GM23338 (cell line): ENCODE data around the gene ZNF444. TPM values are rescaled to one million over a fixed set of nuclear protein-coding genes. Genes with fewer than 3 reads are reported as not detected.

ENCODE experiments used
- ATAC-seq: fragments of 200-7000 bp; cut with Tn5 transposase; 3 replicates; pipeline ENCODE4 v1.9.1; 2020
- DNase-seq: peaks from one replicate; pipeline ENCODE4 v3.0.0-alpha.2; 2015; ENCODE audit warnings: low spot score
- H2AFZ ChIP-seq: fragments of 200-600 bp; sonication (generic); 2 replicates; pipeline ENCODE4 v1.8.0; 2016; ENCODE audit warnings: antibody characterized with exemption, mild to moderate bottlenecking, moderate library complexity
- H3F3A ChIP-seq: fragments of 200-600 bp; sonication (generic); replicated peaks from 2 replicates; pipeline ENCODE4 v1.8.0; 2017; ENCODE audit warnings: antibody characterized with exemption, mixed run types, low read depth
- H3K27ac ChIP-seq: fragments of 200-600 bp; sonication (generic); 2 replicates; pipeline ENCODE4 v1.6.1; 2016; ENCODE audit warnings: low read depth
- H3K27me3 ChIP-seq: fragments of 200-600 bp; sonication (generic); 2 replicates; pipeline ENCODE4 v1.8.0; 2016; ENCODE audit warnings: mild to moderate bottlenecking, mixed run types, moderate library complexity; ENCODE audit not compliant: insufficient read depth
- H3K36me3 ChIP-seq: fragments of 200-600 bp; sonication (generic); 2 replicates; pipeline ENCODE4 v1.8.0; 2016; ENCODE audit warnings: mild to moderate bottlenecking; ENCODE audit not compliant: insufficient read depth
- H3K4me1 ChIP-seq: fragments of 200-600 bp; sonication (generic); 2 replicates; pipeline ENCODE4 v1.8.0; 2016; ENCODE audit warnings: mild to moderate bottlenecking, moderate library complexity; ENCODE audit not compliant: insufficient read depth
- H3K4me2 ChIP-seq: fragments of 200-600 bp; sonication (generic); 2 replicates; pipeline ENCODE4 v1.7.1; 2017; ENCODE audit warnings: mixed run types
- H3K4me3 ChIP-seq: fragments of 200-600 bp; sonication (generic); 2 replicates; pipeline ENCODE4 v1.6.1; 2016; ENCODE audit warnings: mixed run types
- H3K79me2 ChIP-seq: fragments of 200-600 bp; sonication (generic); replicated peaks from 2 replicates; pipeline ENCODE4 v1.8.0; 2017; ENCODE audit warnings: mild to moderate bottlenecking; ENCODE audit not compliant: insufficient read depth
- H3K9me2 ChIP-seq: fragments of 200-600 bp; sonication (generic); 2 replicates; pipeline ENCODE4 v1.8.0; 2017; ENCODE audit not compliant: insufficient read depth
- H4K20me1 ChIP-seq: fragments of 200-600 bp; sonication (generic); replicated peaks from 2 replicates; pipeline ENCODE4 v1.8.0; 2017; ENCODE audit warnings: mild to moderate bottlenecking; ENCODE audit not compliant: insufficient read depth
- H3K27ac Mint-ChIP-seq: 2 replicates; pipeline ENCODE4 v1.8.0; 2020; ENCODE audit warnings: inconsistent platforms, mild to moderate bottlenecking, moderate library complexity, mixed read lengths
- H3K27me3 Mint-ChIP-seq: 3 replicates; pipeline ENCODE4 v1.8.0; 2022; ENCODE audit warnings: low read depth, mild to moderate bottlenecking, moderate library complexity, mixed read lengths, inconsistent platforms; ENCODE audit not compliant: insufficient read depth, poor library complexity
- H3K36me3 Mint-ChIP-seq: 3 replicates; pipeline ENCODE4 v1.8.0; 2021; ENCODE audit warnings: low read depth, mild to moderate bottlenecking, inconsistent platforms, moderate library complexity, mixed read lengths
- H3K4me1 Mint-ChIP-seq: 3 replicates; pipeline ENCODE4 v1.8.0; 2020; ENCODE audit warnings: mild to moderate bottlenecking, inconsistent platforms, mixed read lengths
- H3K4me3 Mint-ChIP-seq: 3 replicates; pipeline ENCODE4 v1.8.0; 2021; ENCODE audit warnings: moderate library complexity, mild to moderate bottlenecking, inconsistent platforms, mixed read lengths
- H3K9me3 Mint-ChIP-seq: 3 replicates; pipeline ENCODE4 v1.8.0; 2020; ENCODE audit warnings: moderate library complexity, mild to moderate bottlenecking, inconsistent platforms, mixed read lengths
- CREB1 ChIP-seq: fragments of 250-450 bp; sonication (Bioruptor Pico); IDR thresholded peaks from 2 replicates; pipeline ENCODE4 v1.5.0; 2020; ENCODE audit warnings: low read depth, mild to moderate bottlenecking, moderate library complexity
- CTCF ChIP-seq, 2 experiments: fragments of 200-600 bp in 1 of 2; sonication (generic) in 1 of 2; conservative IDR thresholded peaks; 2 replicates each; pipeline versions ENCODE4 v1.5.1 to v1.6.1; 2016 to 2017; ENCODE audit warnings: antibody characterized with exemption in 2 of 2, low read depth in 2 of 2, mild to moderate bottlenecking in 2 of 2, moderate library complexity in 1 of 2
- ETS1 ChIP-seq: IDR thresholded peaks from 2 replicates; pipeline ENCODE4 v1.6.1; 2016; ENCODE audit warnings: antibody characterized with exemption
- EZH2 ChIP-seq: fragments of 200-600 bp; sonication (generic); IDR thresholded peaks from one replicate; pipeline ENCODE4 v1.8.0; 2017; ENCODE audit warnings: antibody characterized with exemption, mild to moderate bottlenecking, low read depth; ENCODE audit not compliant: unreplicated experiment
- EZH2phosphoT487 ChIP-seq: fragments of 200-600 bp; sonication (generic); IDR thresholded peaks from one replicate; pipeline ENCODE4 v1.8.1; 2018; ENCODE audit warnings: antibody characterized with exemption; ENCODE audit not compliant: unreplicated experiment
- JUNB ChIP-seq: IDR thresholded peaks from one replicate; pipeline ENCODE4 v1.6.1; 2016; ENCODE audit warnings: antibody characterized with exemption; ENCODE audit not compliant: unreplicated experiment
- NANOG ChIP-seq: IDR thresholded peaks from 2 replicates; pipeline ENCODE4 v1.6.1; 2016; ENCODE audit warnings: antibody characterized with exemption, borderline replicate concordance
- POLR2AphosphoS5 ChIP-seq: IDR thresholded peaks from 2 replicates; pipeline ENCODE4 v1.6.1; 2016; ENCODE audit warnings: antibody characterized with exemption, low read depth
- REST ChIP-seq: IDR thresholded peaks from one replicate; pipeline ENCODE4 v1.6.1; 2018; ENCODE audit warnings: antibody characterized with exemption; ENCODE audit not compliant: unreplicated experiment
- STAT1 ChIP-seq: IDR thresholded peaks from one replicate; pipeline ENCODE4 v1.6.1; 2016; ENCODE audit warnings: antibody characterized with exemption; ENCODE audit not compliant: unreplicated experiment
- ZNF114 ChIP-seq: fragments of 250-450 bp; sonication (Bioruptor Pico); IDR thresholded peaks from 2 replicates; pipeline ENCODE4 v1.5.0; 2020; ENCODE audit warnings: mild to moderate bottlenecking, moderate library complexity
- ZNF331 ChIP-seq: fragments of 250-450 bp; sonication (Bioruptor Pico); IDR thresholded peaks from 2 replicates; pipeline ENCODE4 v1.5.0; 2020; ENCODE audit warnings: low read depth, mild to moderate bottlenecking, moderate library complexity
- ZNF462 ChIP-seq: fragments of 250-450 bp; sonication (Bioruptor Pico); IDR thresholded peaks from 2 replicates; pipeline ENCODE4 v1.5.0; 2020; ENCODE audit warnings: mild to moderate bottlenecking, moderate library complexity
- polyA plus RNA-seq: library from polyadenylated mRNA; unstranded; fragments of >200 nt; fragmentation: Nextera tagmentation; extraction: Ambion mirVana; gene quantifications from 2 replicates; pipeline ENCODE4 v1.2.1, GENCODE V29; 2016
- total RNA-seq: library from RNA; depleted of rRNA; stranded (reverse); fragments of >200 nt; shearing (Covaris generic); gene quantifications from 2 replicates; pipeline ENCODE4 v1.2.3, GENCODE V29; 2014

The ZNF444 gene
- total and polyA plus RNA-seq, 2 experiments from 2014 or later: 25.1 to 58.5 TPM

GRCh38 chr19:56133858-56134653 lies 7.0 kb upstream of the ZNF444 start:
- Histone ChIP-seq H3K4me3 (no peak overlapping the region), H4K20me1 (no peaks in the 10 kb centered on the region), H2AFZ (peak overlapping the region; percentile 85; the same call in 1 of the 2 replicates), H3K36me3 (no peaks in the 10 kb centered on the region), H3K4me1 (peaks cover 22% of the 10 kb centered on the region), H3F3A (peaks cover 23% of the 10 kb centered on the region), H3K27me3 (no peaks in the 10 kb centered on the region), H3K79me2 (no peaks in the 10 kb centered on the region), H3K4me2 (no peak overlapping the region), H3K9me2 (no peaks in the 10 kb centered on the region), H3K27ac (no peak overlapping the region)
- no peak overlapping the region; the same call in 2 of the 3 replicates for H3K4me3 Mint-ChIP-seq
- peaks cover 26% of the 10 kb centered on the region for H3K4me1 Mint-ChIP-seq
- ATAC-seq (no peak), DNase-seq (no peak)
- H3K27ac Mint-ChIP-seq: peak overlapping the region; percentile 82
- H3K9me3 Mint-ChIP-seq: no peaks in the 10 kb centered on the region; the same call in 2 of the 3 replicates
- TF ChIP-seq STAT1: no peak
- TF ChIP-seq ZNF331 (CRISPR knock-in tag): no peak
- TF ChIP-seq REST: no peak
- no peak for TF ChIP-seq POLR2AphosphoS5
- TF ChIP-seq EZH2: no peak
- no peak for TF ChIP-seq EZH2phosphoT487
- TF ChIP-seq ZNF462 (CRISPR knock-in tag): no peak
- no peak for TF ChIP-seq NANOG
- TF ChIP-seq CREB1: no peak
- TF ChIP-seq JUNB: no peak
- no peak for TF ChIP-seq ETS1
- TF ChIP-seq ZNF114 (CRISPR knock-in tag): no peak
- TF ChIP-seq CTCF (conservative IDR thresholded peaks at IDR 0.05; ENCODE audit: low read depth in 2 of 2): no peak
- peaks cover 22% of the 10 kb centered on the region for H3K27me3 Mint-ChIP-seq
- no peaks in the 10 kb centered on the region; the same call in 2 of the 3 replicates for H3K36me3 Mint-ChIP-seq
